ENCODE results near the gene ADAM8.
"Not testable (repeated sequence)": the region's sequence is repeated elsewhere in the genome, so short reads cannot be mapped to it uniquely, and the experiment has no call there.

Gene ADAM8

GRCh38 chr10:133239990-133240389 is 36.7 kb downstream of the ADAM8 start:
- no peak overlapping the region for H3K4me3 ChIP-seq (ENCODE audit: low read length)
- no peak overlapping the region for H3K27ac ChIP-seq (ENCODE audit: low read length)
- no peak overlapping the region for H3K9ac ChIP-seq (ENCODE audit: low read depth, low read length)
- no peaks in the 10 kb centered on the region for H3K36me3 ChIP-seq (ENCODE audit: insufficient read depth, low read depth, low read length)
- no peaks in the 10 kb centered on the region for H3K9me3 ChIP-seq (ENCODE audit: insufficient read depth, low read depth, low read length)
- H3K4me1 ChIP-seq (ENCODE audit: insufficient read depth, low read length): peaks cover 6% of the 10 kb centered on the region; the same call in 1 of the 2 replicates
- peaks cover 46% of the 10 kb centered on the region for H3K27me3 ChIP-seq (ENCODE audit: insufficient read depth, low read length)

- Histone ChIP-seq H3K27ac (ENCODE audit: low read length) (no peak overlapping the region), H3K9me3 (ENCODE audit: insufficient read depth, low read depth, low read length) (no peaks in the 10 kb centered on the region), H3K9ac (ENCODE audit: low read depth, low read length) (peak overlapping the region; percentile 37; the same call in 1 of the 2 replicates), H3K27me3 (ENCODE audit: insufficient read depth, low read length) (peaks cover 60% of the 10 kb centered on the region), H3K4me3 (ENCODE audit: low read length) (peak overlapping the region; percentile 44), H3K4me1 (ENCODE audit: insufficient read depth, low read length) (peaks cover 6% of the 10 kb centered on the region; the same call in 1 of the 2 replicates), H3K36me3 (ENCODE audit: insufficient read depth, low read depth, low read length) (no peaks in the 10 kb centered on the region)
Measured at GRCh38 chr10:133238466-133238804, 38.2 kb downstream of the ADAM8 start.

GRCh38 chr10:133237588-133238465 is 38.8 kb downstream of the ADAM8 start, which contains the start of gene VENTX:
Gene VENTX, plus strand, starts transcription at chr10:133237855. Its CDS starts 60 bp downstream, at chr10:133237915.
- peaks cover 6% of the 10 kb centered on the region; the same call in 1 of the 2 replicates for H3K4me1 ChIP-seq (ENCODE audit: insufficient read depth, low read length)
- peak within 1 kb of the TSS; percentile 37; the same call in 1 of the 2 replicates for H3K9ac ChIP-seq (ENCODE audit: low read depth, low read length)
- H3K27me3 ChIP-seq (ENCODE audit: insufficient read depth, low read length): peaks cover 66% of the 10 kb centered on the region
- H3K27ac ChIP-seq (ENCODE audit: low read length): no peak within 1 kb of the TSS
- H3K4me3 ChIP-seq (ENCODE audit: low read length): peak within 1 kb of the TSS; percentile 44
- H3K9me3 ChIP-seq (ENCODE audit: insufficient read depth, low read depth, low read length): no peaks in the 10 kb centered on the region
- H3K36me3 ChIP-seq (ENCODE audit: insufficient read depth, low read depth, low read length): no peaks in the 10 kb centered on the region

- no peak overlapping the region for H3K9ac ChIP-seq (ENCODE audit: low read depth, low read length)
- peak overlapping the region; percentile 38; the same call in 1 of the 2 replicates for H3K4me3 ChIP-seq (ENCODE audit: low read length)
- H3K9me3 ChIP-seq (ENCODE audit: insufficient read depth, low read depth, low read length): no peaks in the 10 kb centered on the region
- H3K36me3 ChIP-seq (ENCODE audit: insufficient read depth, low read depth, low read length): no peaks in the 10 kb centered on the region
- no peak overlapping the region for H3K27ac ChIP-seq (ENCODE audit: low read length)
- H3K4me1 ChIP-seq (ENCODE audit: insufficient read depth, low read length): peaks cover 8% of the 10 kb centered on the region; the same call in 1 of the 2 replicates
- peaks cover 72% of the 10 kb centered on the region for H3K27me3 ChIP-seq (ENCODE audit: insufficient read depth, low read length)
Measured at GRCh38 chr10:133237241-133237587, 39.5 kb downstream of the ADAM8 start.

GRCh38 chr10:133236401-133237240 is 40.0 kb downstream of the ADAM8 start:
- Histone ChIP-seq H3K27me3 (ENCODE audit: insufficient read depth, low read length) (peaks cover 78% of the 10 kb centered on the region), H3K27ac (ENCODE audit: low read length) (no peak overlapping the region), H3K9ac (ENCODE audit: low read depth, low read length) (no peak overlapping the region), H3K9me3 (ENCODE audit: insufficient read depth, low read depth, low read length) (no peaks in the 10 kb centered on the region), H3K4me3 (ENCODE audit: low read length) (peak overlapping the region; percentile 38; the same call in 1 of the 2 replicates), H3K4me1 (ENCODE audit: insufficient read depth, low read length) (peaks cover 12% of the 10 kb centered on the region; the same call in 1 of the 2 replicates), H3K36me3 (ENCODE audit: insufficient read depth, low read depth, low read length) (no peaks in the 10 kb centered on the region)

- H3K9ac ChIP-seq (ENCODE audit: low read depth, low read length): no peak overlapping the region
- peaks cover 85% of the 10 kb centered on the region for H3K27me3 ChIP-seq (ENCODE audit: insufficient read depth, low read length)
- no peaks in the 10 kb centered on the region for H3K9me3 ChIP-seq (ENCODE audit: insufficient read depth, low read depth, low read length)
- no peak overlapping the region; the same call in 1 of the 2 replicates for H3K4me3 ChIP-seq (ENCODE audit: low read length)
- peaks cover 13% of the 10 kb centered on the region; the same call in 1 of the 2 replicates for H3K4me1 ChIP-seq (ENCODE audit: insufficient read depth, low read length)
- H3K36me3 ChIP-seq (ENCODE audit: insufficient read depth, low read depth, low read length): no peaks in the 10 kb centered on the region
- H3K27ac ChIP-seq (ENCODE audit: low read length): no peak overlapping the region
Measured at GRCh38 chr10:133235932-133236331, 40.7 kb downstream of the ADAM8 start.

GRCh38 chr10:133235265-133235855 is 41.3 kb downstream of the ADAM8 start:
- Histone ChIP-seq H3K9ac (ENCODE audit: low read depth, low read length) (no peak overlapping the region), H3K4me1 (ENCODE audit: insufficient read depth, low read length) (peaks cover 13% of the 10 kb centered on the region; the same call in 1 of the 2 replicates), H3K27me3 (ENCODE audit: insufficient read depth, low read length) (peaks cover 91% of the 10 kb centered on the region), H3K4me3 (ENCODE audit: low read length) (no peak overlapping the region), H3K36me3 (ENCODE audit: insufficient read depth, low read depth, low read length) (no peaks in the 10 kb centered on the region), H3K9me3 (ENCODE audit: insufficient read depth, low read depth, low read length) (no peaks in the 10 kb centered on the region), H3K27ac (ENCODE audit: low read length) (no peak overlapping the region)

- H3K4me1 ChIP-seq (ENCODE audit: insufficient read depth, low read length): peaks cover 13% of the 10 kb centered on the region; the same call in 1 of the 2 replicates
- H3K4me3 ChIP-seq (ENCODE audit: low read length); H3K9ac ChIP-seq (ENCODE audit: low read depth, low read length); H3K27ac ChIP-seq (ENCODE audit: low read length); H3K36me3 ChIP-seq (ENCODE audit: insufficient read depth, low read depth, low read length); H3K9me3 ChIP-seq (ENCODE audit: insufficient read depth, low read depth, low read length): not testable (repeated sequence)
- H3K27me3 ChIP-seq (ENCODE audit: insufficient read depth, low read length): peaks cover 94% of the 10 kb centered on the region
Measured at GRCh38 chr10:133234796-133235195, 41.9 kb downstream of the ADAM8 start.

- Histone ChIP-seq H3K4me3 (ENCODE audit: low read length) (peak overlapping the region; percentile 49), H3K9me3 (ENCODE audit: insufficient read depth, low read depth, low read length) (no peaks in the 10 kb centered on the region), H3K4me1 (ENCODE audit: insufficient read depth, low read length) (peaks cover 7% of the 10 kb centered on the region; the same call in 1 of the 2 replicates), H3K27ac (ENCODE audit: low read length) (no peak overlapping the region), H3K27me3 (ENCODE audit: insufficient read depth, low read length) (peaks cover 94% of the 10 kb centered on the region), H3K9ac (ENCODE audit: low read depth, low read length) (no peak overlapping the region), H3K36me3 (ENCODE audit: insufficient read depth, low read depth, low read length) (no peaks in the 10 kb centered on the region)
Measured at GRCh38 chr10:133231946-133232574, 44.6 kb downstream of the ADAM8 start.

GRCh38 chr10:133231244-133231945 is 45.3 kb downstream of the ADAM8 start:
- H3K9me3 ChIP-seq (ENCODE audit: insufficient read depth, low read depth, low read length): no peaks in the 10 kb centered on the region
- no peak overlapping the region for H3K9ac ChIP-seq (ENCODE audit: low read depth, low read length)
- H3K4me1 ChIP-seq (ENCODE audit: insufficient read depth, low read length): peaks cover 7% of the 10 kb centered on the region; the same call in 1 of the 2 replicates
- H3K36me3 ChIP-seq (ENCODE audit: insufficient read depth, low read depth, low read length): no peaks in the 10 kb centered on the region
- no peak overlapping the region for H3K27ac ChIP-seq (ENCODE audit: low read length)
- H3K27me3 ChIP-seq (ENCODE audit: insufficient read depth, low read length): peaks cover 93% of the 10 kb centered on the region
- H3K4me3 ChIP-seq (ENCODE audit: low read length): peak overlapping the region; percentile 49

Data from iPS-20b (cell line).